Heart left ventricle (tissue), 13 donors: ENCODE data around the gene ACIN1.

Experiments
- CTCF ChIP-seq, 12 donors: fragments of 200-600 bp; sonication (generic) in 4 of 12; IDR thresholded peaks; one replicate each; pipeline versions ENCODE4 v1.5.0 to v1.8.0; 2018 to 2022; ENCODE audit warnings: antibody characterized with exemption in 12 of 12, mild to moderate bottlenecking in 5 of 12
- POLR2A ChIP-seq, 2 donors: fragments of 450-650 bp; IDR thresholded peaks; one replicate each; pipeline ENCODE4 v1.6.1; 2017; ENCODE audit warnings: antibody characterized with exemption in 2 of 2, mild to moderate bottlenecking in 2 of 2, moderate library complexity in 2 of 2
- donor health status: ischemic (EF 13 %, LVEDD 7.1; RV severe dilation, severe dysfunction).
- donor health status: DM: no; HTN: yes; CAD: no.
- donor health status: DM: no; HTN: no; CAD: no.
- donor health status: ischemic (EF 25% LVEDD 6.9; RV normal size, moderate dysfunction).
- donor health status: ischemic (EF 25% LVEDD 5.7; RV mildly dilated, moderate dysfunction).
- donor health status: ischemic (EF 35%, LVEDD 5.7; RV mildly dilated, moderate dysfunction).
- donor health status: nonischemic (EF 11% LVEDD 7.7; RV severe dilation, severe dysfunction).
- donor health status: DM: yes; HTN: yes; CAD: no.
- donor health status: PGD.
- donor health status: ischemic (EF 29% LVEDD 5.4; RV normal size, mild dysfunction).
- donor health status: nonischemic (EF 23%, LVEDD 6.1; RV moderate dilation, normal function).

- TF ChIP-seq CTCF (IDR thresholded peaks at IDR 0.05) (peak; percentile 93 to 99 (median 96)), POLR2A (IDR thresholded peaks at IDR 0.05) (no peak)
Measured at GRCh38 chr14:23068789-23069412, 26.0 kb downstream of the ACIN1 start.
